Measurements from ENCODE around the gene SERPIND1.

GRCh38 chr22:20809538-20810185 is 35.7 kb downstream of the SERPIND1 start:
- TF ChIP-seq EZH2 (IDR thresholded peaks at IDR 0.05; ENCODE audit: borderline replicate concordance, insufficient read depth, low read depth, low read length, poor library complexity, severe bottlenecking) = no peak
- no peak for TF ChIP-seq CTCF (IDR thresholded peaks at IDR 0.05)
